COLO829 (cell line): Measurements from ENCODE around the gene SNTN.

Source experiments
- DNase-seq: peaks from one replicate; pipeline ENCODE4 v3.0.0; 2012; ENCODE audit warnings: low spot score

The SNTN gene

DNA sequence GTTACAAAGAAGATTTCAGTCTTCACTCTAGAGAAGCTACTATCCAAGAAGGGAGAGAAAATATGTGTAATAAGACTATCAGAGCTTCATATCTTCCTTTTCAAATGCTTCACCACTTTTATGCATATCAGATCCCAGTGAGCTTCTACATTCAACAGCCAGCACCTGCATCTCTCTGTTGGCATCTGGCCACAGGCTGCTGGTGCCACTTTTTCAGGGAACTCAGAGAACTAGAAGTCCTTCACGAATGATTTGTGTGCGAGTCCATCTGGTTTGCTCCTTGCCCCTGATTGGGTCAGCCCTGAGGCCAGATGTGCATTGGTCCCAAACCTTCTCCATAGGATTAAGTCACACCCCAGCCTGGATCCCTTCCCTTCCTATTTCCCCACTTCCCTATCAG lies 22.1 kb downstream of the SNTN start:
- DNase-seq = no peak

DNA sequence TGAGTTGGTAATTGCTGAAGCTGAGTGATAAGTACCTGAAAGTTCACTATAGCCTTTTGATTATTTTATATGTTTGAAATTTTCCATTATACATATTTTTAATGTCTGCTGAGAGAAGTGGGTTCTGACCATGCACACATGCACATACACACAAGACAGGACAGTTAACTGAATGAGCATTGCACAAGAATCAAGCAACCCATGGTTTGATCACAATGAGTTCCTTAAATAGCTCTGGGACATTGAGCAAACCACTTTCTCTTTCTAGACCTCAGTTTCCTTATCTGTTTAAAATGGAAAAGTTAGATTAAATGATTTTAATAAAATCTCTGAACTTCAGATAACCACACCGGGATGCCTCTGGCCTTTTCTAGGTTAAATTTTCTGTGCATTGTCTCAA lies 26.7 kb downstream of the SNTN start:
- no peak for DNase-seq

DNA sequence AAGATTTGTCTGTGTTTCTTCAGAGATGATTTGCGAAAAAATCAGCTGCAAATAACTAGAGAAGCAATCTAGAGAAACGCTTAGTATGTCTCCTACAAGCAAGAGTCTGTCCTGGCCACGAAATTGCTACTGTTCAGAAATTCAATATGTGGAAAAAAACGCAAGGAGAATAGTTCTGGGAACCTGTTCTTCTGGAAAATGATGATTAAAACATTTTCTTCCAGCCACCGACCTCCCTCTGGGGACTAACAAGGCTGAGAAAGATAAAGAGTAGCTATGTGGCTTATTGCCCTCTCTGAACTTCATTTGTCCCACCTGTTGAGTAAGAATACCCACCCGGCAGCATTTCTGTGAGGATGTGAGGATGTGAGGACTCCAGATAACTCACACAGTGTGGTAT lies 31.6 kb downstream of the SNTN start:
- no peak for DNase-seq

DNA sequence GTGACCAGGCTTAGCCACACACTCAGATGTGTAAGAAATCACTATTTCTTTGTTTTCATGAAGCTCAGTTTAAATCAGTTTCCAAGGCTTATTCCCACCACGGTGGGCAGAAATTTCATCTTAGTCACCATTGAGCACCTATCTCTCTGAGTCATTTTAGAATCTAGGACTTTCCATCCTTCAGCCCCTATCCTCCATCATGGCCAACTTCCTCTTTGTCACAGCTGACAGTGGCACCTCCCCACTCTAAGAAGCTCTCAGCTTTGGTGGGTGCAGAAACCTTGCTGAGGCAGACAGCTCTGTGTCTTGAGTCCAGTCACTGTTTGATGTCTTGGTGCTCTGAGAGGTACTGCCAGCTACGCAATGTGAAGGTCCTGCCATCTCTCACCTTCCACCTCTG lies 32.9 kb downstream of the SNTN start:
- no peak for DNase-seq

DNA sequence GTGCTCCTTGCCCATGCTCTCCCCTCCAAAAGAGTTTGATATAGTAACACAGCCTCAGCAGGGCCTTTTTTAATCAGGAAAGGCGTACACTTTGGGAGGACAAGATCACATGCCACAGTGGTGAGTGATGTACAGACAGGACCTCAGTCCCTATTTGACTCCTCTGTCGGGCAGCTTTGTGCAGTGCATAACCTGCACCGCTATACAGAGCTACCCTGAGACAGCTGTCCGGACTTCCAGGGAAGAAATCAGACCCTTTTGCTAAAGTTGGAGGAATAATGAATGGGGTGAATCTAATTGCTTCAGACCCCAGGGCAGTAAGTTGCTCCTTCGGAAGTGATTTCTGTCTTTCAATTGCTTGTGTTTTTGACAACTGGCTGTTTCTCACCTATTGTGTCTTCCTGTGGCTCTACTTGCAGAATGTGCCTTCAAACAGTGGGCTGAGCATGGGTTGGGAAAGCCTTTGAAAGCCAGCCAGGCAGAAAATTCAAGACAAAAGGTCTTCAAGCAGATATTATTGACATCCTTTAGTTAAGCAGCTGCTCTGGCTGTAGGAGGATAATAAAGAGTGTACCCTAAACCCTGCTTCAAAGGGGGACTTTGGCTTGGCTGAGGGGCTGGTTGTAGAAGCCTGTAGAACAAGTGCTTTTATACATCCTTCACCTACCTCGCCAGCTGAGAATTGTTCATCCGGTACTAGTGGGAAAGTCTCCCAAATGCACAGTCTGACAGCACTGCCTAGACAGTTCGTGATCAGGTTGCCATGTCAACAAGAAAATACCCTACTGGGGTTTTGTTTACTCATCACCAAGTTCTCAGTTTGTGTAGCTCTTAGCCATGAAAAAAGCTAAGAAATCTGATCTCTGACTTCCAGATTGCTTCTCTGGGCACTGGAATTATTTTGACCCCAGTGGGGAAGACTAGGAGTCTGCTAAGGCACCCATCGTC lies 35.1 kb downstream of the SNTN start:
- DNase-seq = no peak

DNA sequence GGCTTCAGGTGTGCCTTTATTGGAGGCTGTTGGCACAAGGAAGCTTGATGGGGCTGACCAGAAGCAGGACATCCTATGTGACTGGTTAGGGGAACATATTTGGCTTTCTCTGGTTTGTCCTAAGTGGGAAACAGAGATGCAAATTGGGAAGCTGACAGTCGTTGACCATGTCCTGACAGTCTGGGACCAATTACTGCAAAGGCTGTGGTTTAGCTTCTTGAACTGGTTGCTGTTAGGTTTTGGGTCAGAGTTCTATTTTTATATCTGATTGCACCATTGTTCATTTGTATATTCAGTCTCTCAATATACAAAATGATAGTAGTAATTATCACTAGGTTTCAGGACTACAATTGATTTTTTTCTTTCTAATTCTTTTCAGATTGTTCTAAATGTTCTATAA lies 36.8 kb downstream of the SNTN start:
- no peak for DNase-seq

DNA sequence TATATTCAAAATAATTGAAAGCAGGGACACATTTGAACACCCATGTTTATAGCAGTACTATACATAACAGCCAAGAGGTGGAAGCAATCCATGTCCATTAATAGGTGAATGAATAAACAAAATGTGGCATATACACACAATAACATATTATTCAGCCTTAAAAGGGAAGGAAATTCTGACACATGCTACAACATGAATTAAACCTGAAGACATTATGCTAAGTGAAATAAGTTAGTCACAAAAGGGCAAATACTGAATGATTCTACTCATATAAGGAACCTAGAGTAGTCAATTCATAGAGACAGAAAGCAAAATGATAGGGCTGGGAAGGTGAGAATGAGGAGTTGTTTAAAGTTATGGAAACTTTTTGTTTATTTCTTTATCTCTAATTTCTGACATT lies 40.9 kb downstream of the SNTN start:
- DNase-seq = no peak

DNA sequence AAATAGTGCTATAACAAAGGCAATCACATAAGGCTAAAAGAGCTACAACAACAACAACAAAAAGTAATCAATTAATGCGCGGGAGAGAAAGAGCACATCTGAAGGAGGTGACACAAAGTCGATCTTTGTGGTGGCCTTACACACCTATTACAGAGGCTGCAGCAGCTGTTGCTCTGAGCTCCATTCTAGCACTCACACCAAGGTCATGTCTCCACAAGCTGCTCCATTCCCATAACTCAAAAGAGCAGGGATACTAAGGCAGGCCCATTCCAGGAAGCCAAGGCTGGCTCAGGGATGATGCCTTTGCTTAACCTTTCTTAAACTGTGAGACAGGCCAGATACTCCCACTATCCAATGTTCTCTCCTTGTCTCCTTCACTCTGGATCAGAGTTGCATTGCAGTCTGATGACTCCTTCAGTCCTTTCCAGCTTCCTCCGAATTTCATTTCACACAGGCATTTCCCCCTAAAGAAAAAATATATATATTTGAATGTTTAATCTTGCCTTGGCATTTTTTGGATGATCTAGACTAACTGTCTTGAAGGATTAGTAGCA lies 52.7 kb downstream of the SNTN start:
- no peak for DNase-seq

DNA sequence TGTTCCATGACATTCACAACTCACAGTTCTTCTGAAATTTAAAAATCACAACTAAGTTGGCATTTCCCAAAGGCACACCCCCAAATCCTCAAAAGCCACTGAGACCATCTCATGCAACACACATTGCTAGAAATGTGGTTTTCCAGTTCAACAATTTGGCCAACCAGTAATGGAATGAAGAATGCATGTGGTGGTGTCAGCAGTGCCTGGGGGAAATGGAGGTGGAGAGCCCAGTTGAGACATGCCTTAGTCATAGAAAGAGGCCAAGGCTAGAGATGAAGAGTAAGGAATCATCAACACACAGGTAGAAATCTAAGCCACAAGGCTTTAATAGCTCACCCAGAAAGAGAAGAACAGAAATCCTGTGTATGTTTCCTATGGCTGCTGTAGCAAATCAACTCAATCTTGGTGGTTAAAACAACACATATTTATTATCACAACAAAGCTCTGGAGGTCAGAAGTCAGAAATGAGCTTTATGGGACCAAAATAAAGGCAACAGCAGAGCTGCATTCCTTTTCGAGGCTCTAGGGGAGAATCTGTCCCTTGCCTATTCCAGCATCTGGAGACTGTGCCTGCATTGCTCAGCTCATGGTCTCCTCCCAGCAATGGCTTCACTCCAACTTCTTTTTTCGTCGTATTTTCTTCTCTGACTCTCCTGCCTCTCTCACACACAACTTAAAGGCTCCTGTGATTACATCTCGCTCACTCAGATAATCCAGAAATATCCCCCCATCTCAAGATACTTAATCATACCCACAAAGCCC lies 54.0 kb downstream of the SNTN start:
- no peak for DNase-seq

DNA sequence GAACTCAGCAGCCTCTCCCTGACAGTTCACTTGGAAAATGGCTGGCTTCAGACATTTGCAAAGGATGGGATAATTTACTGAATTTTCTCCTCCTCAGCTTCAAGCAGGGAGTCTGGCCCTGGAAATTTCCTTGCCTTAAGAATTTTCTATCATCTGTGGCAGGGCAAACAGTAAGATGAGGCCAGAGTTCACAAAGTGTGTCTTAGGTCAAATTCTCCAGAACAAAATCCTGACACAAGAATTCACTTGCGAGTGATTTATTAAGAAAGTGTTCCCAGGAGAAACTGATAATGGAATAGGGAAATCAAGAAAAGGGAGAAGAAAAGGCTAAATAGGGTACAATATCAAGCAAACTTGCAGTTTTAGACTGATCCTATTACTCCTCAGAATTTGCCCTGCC lies 55.3 kb downstream of the SNTN start:
- no peak for DNase-seq

DNA sequence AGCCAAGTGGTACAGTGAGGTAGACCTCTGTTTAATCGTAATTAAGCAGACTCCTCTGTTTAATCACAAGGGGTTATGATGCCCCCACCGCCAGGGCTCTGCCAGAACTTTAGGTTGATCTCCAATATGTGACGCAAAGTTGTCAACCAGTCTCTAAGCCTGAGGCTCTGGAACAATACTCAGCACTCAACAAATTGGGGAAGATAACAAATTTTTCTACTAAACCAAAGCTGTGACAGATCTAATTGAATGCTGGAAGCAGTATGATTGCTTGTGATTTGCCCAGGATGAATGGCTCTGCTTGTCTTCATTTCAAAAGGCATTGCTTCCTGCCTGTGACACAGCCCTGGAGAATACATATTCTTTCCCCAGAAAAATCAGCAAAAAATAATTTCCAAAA lies 57.1 kb downstream of the SNTN start:
- peak; percentile 39 for DNase-seq
